Mucosa of descending colon (tissue), 3 donors: Measurements from ENCODE around the gene C1orf198. TPM values are rescaled to one million over a fixed set of nuclear protein-coding genes. Genes with fewer than 3 reads are reported as not detected.

ENCODE experiments used
- ATAC-seq: fragments of 200-7000 bp; cut with Tn5 transposase; one replicate; pipeline ENCODE4 v1.9.1; 2020; ENCODE audit warnings: mild to moderate bottlenecking, moderate library complexity
- DNase-seq, 3 donors: peaks; one replicate each; pipeline ENCODE4 v3.0.0-alpha.2; 2020
- H3K36me3 ChIP-seq: fragments of 200-600 bp; one replicate; pipeline ENCODE4 v1.8.0; 2021; ENCODE audit warnings: low read depth, mild to moderate bottlenecking
- H3K4me1 ChIP-seq: fragments of 200-600 bp; one replicate; pipeline ENCODE4 v1.8.0; 2021; ENCODE audit warnings: low read depth, mild to moderate bottlenecking
- H3K4me3 ChIP-seq: fragments of 200-600 bp; one replicate; pipeline ENCODE4 v1.8.0; 2021; ENCODE audit warnings: mild to moderate bottlenecking
- H3K9me3 ChIP-seq: fragments of 200-600 bp; one replicate; pipeline ENCODE4 v1.8.0; 2021; ENCODE audit warnings: mild to moderate bottlenecking
- CTCF ChIP-seq: fragments of 200-600 bp; IDR thresholded peaks from one replicate; pipeline ENCODE4 v1.8.0; 2022; ENCODE audit warnings: antibody characterized with exemption, mild to moderate bottlenecking
- intact Hi-C, 2 donors: fragments of 100-400 bp; cut with DNase I in 1 of 2; cut with micrococcal nuclease in 1 of 2; formaldehyde crosslinking; loops; one replicate each; pipeline versions ENCODE4 v1.11.0 to v1.11.1; 2022; cut with DNase I, micrococcal nuclease
- total RNA-seq, 3 donors: library from RNA; stranded (reverse); fragmentation: NEBNext Ultra II Directional in 2 of 3; extraction: Animal tissue kit (Norgen Biotek cat#: 25700) in 2 of 3; gene quantifications; one replicate each; pipeline versions ENCODE4 v1.2.1 to v1.2.4, GENCODE V29; 2021 to 2023
- donor health status: DM: no; HTN: no; CAD: no; lungs with moderate emphysema.
- donor health status: DM: no; HTN: no; CAD: no.
- donor health status: DM: no; HTN: yes; CAD: no.

Gene C1orf198
- total RNA-seq, 3 donors from 2014 or later, result 9.8 to 35.9 (median 15.5) TPM

- Histone ChIP-seq H3K36me3 (no peaks in the 10 kb centered on the region), H3K9me3 (no peaks in the 10 kb centered on the region), H3K4me1 (no peaks in the 10 kb centered on the region), H3K4me3 (no peak overlapping the region)
- no peak for TF ChIP-seq CTCF
- ATAC-seq, result no peak
- intact Hi-C loops, result no loop called here
- no peak for DNase-seq
Measured at GRCh38 chr1:230898144-230898543, 29.8 kb upstream of the C1orf198 start.

- no peak for TF ChIP-seq CTCF
- Histone ChIP-seq H3K36me3 (no peaks in the 10 kb centered on the region), H3K4me1 (no peaks in the 10 kb centered on the region), H3K4me3 (no peak overlapping the region), H3K9me3 (no peaks in the 10 kb centered on the region)
- ATAC-seq (no peak), DNase-seq (no peak)
- intact Hi-C loops, result no loop called here
Measured at GRCh38 chr1:230896779-230897178, 28.5 kb upstream of the C1orf198 start.

DNA sequence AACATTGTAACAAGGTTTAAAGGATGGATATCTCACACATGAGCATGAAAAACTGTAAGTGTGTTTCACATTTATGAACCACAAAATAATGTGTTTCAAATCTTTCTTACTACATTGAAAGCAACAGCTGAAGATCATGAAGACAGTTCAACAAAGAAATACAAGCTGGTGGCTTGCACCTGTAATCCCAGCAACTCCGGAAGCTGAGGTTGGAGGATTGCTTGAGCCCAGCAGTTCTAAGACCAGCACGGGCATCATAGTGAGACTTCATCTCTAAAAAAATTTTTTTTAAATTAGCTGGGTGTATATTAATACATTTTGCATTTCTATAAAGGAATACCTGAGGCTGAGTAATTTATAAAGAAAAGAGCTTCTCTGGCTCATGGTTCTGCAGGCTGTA lies 27.1 kb upstream of the C1orf198 start:
- no peak for TF ChIP-seq CTCF
- Histone ChIP-seq H3K36me3 (no peaks in the 10 kb centered on the region), H3K4me3 (no peak overlapping the region), H3K9me3 (no peaks in the 10 kb centered on the region), H3K4me1 (no peaks in the 10 kb centered on the region)
- intact Hi-C loops, result no loop called here
- no peak for DNase-seq
- no peak for ATAC-seq

- no peak for ATAC-seq
- Histone ChIP-seq H3K36me3 (no peaks in the 10 kb centered on the region), H3K4me1 (no peaks in the 10 kb centered on the region), H3K9me3 (no peaks in the 10 kb centered on the region), H3K4me3 (no peak overlapping the region)
- intact Hi-C loops, result no loop called here
- TF ChIP-seq CTCF, result no peak
- DNase-seq, result no peak
Measured at GRCh38 chr1:230894664-230895063, 26.3 kb upstream of the C1orf198 start.

DNA sequence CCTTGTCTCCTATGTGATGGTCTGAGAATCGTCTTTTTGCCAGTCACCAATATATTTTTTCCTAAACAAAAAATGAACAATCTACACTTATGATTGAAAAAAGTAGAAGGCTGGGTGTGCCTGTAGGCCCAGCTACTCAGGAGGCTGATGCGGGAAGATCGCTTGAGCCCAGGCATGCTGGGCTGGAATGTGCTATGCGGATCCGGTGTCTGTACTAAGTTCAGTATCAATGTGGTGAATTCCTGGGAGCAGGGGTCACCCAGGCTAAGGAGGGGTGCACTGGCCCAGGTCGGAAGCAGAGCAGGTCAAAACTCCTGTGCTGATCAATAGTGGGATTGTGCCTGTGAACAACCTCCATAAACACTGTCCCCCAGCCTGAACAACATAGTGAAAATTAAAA lies 25.7 kb upstream of the C1orf198 start:
- intact Hi-C loops, result no loop called here
- no peak for TF ChIP-seq CTCF
- Histone ChIP-seq H3K9me3 (no peaks in the 10 kb centered on the region), H3K36me3 (no peaks in the 10 kb centered on the region), H3K4me3 (no peak overlapping the region), H3K4me1 (no peaks in the 10 kb centered on the region)
- DNase-seq (no peak), ATAC-seq (no peak)

GRCh38 chr1:230892018-230892491 lies 23.7 kb upstream of the C1orf198 start:
- no peak for ATAC-seq
- DNase-seq, result no peak
- no peaks in the 10 kb centered on the region for H3K36me3 ChIP-seq
- no peaks in the 10 kb centered on the region for H3K9me3 ChIP-seq
- intact Hi-C loops, result no loop called here
- no peak for TF ChIP-seq CTCF
- no peaks in the 10 kb centered on the region for H3K4me1 ChIP-seq
- no peak overlapping the region for H3K4me3 ChIP-seq
